HepG2 (cell line): ENCODE measurements around the gene CDK6. TPM values are rescaled to one million over a fixed set of nuclear protein-coding genes. Genes with fewer than 3 reads are reported as not detected.

ENCODE experiments used
- ATAC-seq: fragments of 200-7000 bp; cut with Tn5 transposase; 3 replicates; pipeline ENCODE4 v1.9.1; 2020; ENCODE audit warnings: mild to moderate bottlenecking, moderate library complexity
- BruUV-seq: library from RNA; stranded (reverse); fragments of 400-500 nt; replicated peaks from 2 replicates; lab custom pipeline; 2021; lab: Mats Ljungman, UMichigan
- CTCF ChIA-PET: fragments of 300-600 bp; formaldehyde crosslinking; extraction: SDS; loops from one replicate; lab custom pipeline; 2021; ENCODE audit warnings: low total read pairs, inconsistent platforms, low intra/inter-chr PET ratio; lab: Yijun Ruan, JAX
- POLR2A ChIA-PET: fragments of 350-600 bp; sonication (Branson Sonifier 250); formaldehyde crosslinking; loops from one replicate; lab custom pipeline; 2020; ENCODE audit warnings: antibody characterized with exemption, inconsistent platforms; lab: Yijun Ruan, JAX
- DNase-seq: peaks from one replicate; pipeline ENCODE4 v3.0.0-alpha.2; 2015; ENCODE audit warnings: low spot score
- FAIRE-seq: peaks from 3 replicates; lab custom pipeline; 2011; peaks lifted over from hg19 to GRCh38; lab: Jason Lieb, UNC
- H2AFZ ChIP-seq: one replicate; pipeline ENCODE4 v1.6.1; 2011; ENCODE audit warnings: low read length, inconsistent platforms
- H3K27ac ChIP-seq: fragments of 300-600 bp; 3 replicates; pipeline ENCODE4 v1.8.0; 2011; ENCODE audit warnings: mixed run types, mild to moderate bottlenecking, mixed read lengths, low read length, inconsistent platforms; ENCODE audit not compliant: insufficient read depth; ENCODE audit errors: extremely low read length
- H3K27me3 ChIP-seq, 2 experiments: fragments of 200-600 bp in 1 of 2; 2 replicates in 1 of 2; 3 replicates in 1 of 2; pipeline versions ENCODE4 v1.6.0 to v1.8.0; 2011; ENCODE audit warnings: low read length in 2 of 2, mild to moderate bottlenecking in 2 of 2, moderate library complexity in 2 of 2, inconsistent platforms in 1 of 2; ENCODE audit not compliant: insufficient read depth in 2 of 2, control insufficient read depth in 1 of 2
- H3K36me3 ChIP-seq, 2 experiments: fragments of 200-600 bp in 1 of 2; replicated peaks in 1 of 2; 2 replicates in 1 of 2; 3 replicates in 1 of 2; pipeline versions ENCODE4 v1.5.1 to v1.8.0; 2011; ENCODE audit warnings: low read length in 2 of 2, inconsistent platforms in 1 of 2; ENCODE audit not compliant: insufficient read depth in 2 of 2, control insufficient read depth in 1 of 2
- H3K4me1 ChIP-seq: 2 replicates; pipeline ENCODE4 v1.5.1; 2012; ENCODE audit warnings: low read length, inconsistent platforms; ENCODE audit not compliant: insufficient read depth
- H3K4me2 ChIP-seq: 2 replicates; pipeline ENCODE4 v1.6.0; 2011; ENCODE audit warnings: low read depth, low read length, inconsistent platforms
- H3K4me3 ChIP-seq, 3 experiments: fragments of 200-600 bp in 1 of 3; sonication (generic), shearing (Covaris generic) in 1 of 3; replicated peaks in 1 of 3; 2 replicates each; pipeline ENCODE4 v1.5.1; 2011 to 2016; ENCODE audit warnings: low read length in 3 of 3, inconsistent platforms in 2 of 3, low read depth in 2 of 3, mild to moderate bottlenecking in 2 of 3, control low read depth in 1 of 3, mixed read lengths in 1 of 3; ENCODE audit not compliant: insufficient read depth in 1 of 3
- H3K79me2 ChIP-seq: one replicate; pipeline ENCODE4 v1.6.1; 2011; ENCODE audit warnings: low read length, inconsistent platforms; ENCODE audit not compliant: insufficient read depth
- H3K9ac ChIP-seq: 2 replicates; pipeline ENCODE4 v1.6.0; 2011; ENCODE audit warnings: mild to moderate bottlenecking, low read depth, low read length, inconsistent platforms; ENCODE audit not compliant: insufficient read depth
- H3K9me3 ChIP-seq: 2 replicates; pipeline ENCODE4 v1.5.1; 2012; ENCODE audit warnings: mild to moderate bottlenecking, low read length
- H4K20me1 ChIP-seq: 2 replicates; pipeline ENCODE4 v1.6.0; 2011; ENCODE audit warnings: inconsistent platforms, mild to moderate bottlenecking, low read length, moderate library complexity; ENCODE audit not compliant: insufficient read depth
- PCBP2 ChIP-seq: fragments of 200-400 bp; formaldehyde crosslinking; optimal IDR thresholded peaks from 2 replicates; pipeline ENCODE3; 2018; ENCODE audit warnings: low read length, low read depth; ENCODE audit not compliant: poor library complexity, severe bottlenecking
- RBFOX2 ChIP-seq: fragments of 200-400 bp; formaldehyde crosslinking; IDR thresholded peaks from 2 replicates; pipeline ENCODE4 v1.6.1; 2017; ENCODE audit warnings: low read depth, mild to moderate bottlenecking, low read length
- RBM22 ChIP-seq: fragments of 200-400 bp; formaldehyde crosslinking; optimal IDR thresholded peaks from 2 replicates; pipeline ENCODE3; 2017; ENCODE audit warnings: mild to moderate bottlenecking, low read length, moderate library complexity
- WGBS: methylation state at CpG from one replicate; pipeline ENCODE4 v1.1.6; 2017; ENCODE audit warnings: low lambda C conversion rate; 5-methylcytosine and 5-hydroxymethylcytosine counted together
- in situ Hi-C: cut with HindIII; loops from 2 replicates; pipeline ENCODE4 v1.10.0; 2017; ENCODE audit warnings: low pct_unique_long_range_greater_than_20kb; ENCODE audit not compliant: extremely low pct_ligation_motif_present
- intact Hi-C: fragments of 100-400 bp; cut with micrococcal nuclease; formaldehyde crosslinking; loops from one replicate; pipeline ENCODE4 v1.10.0; 2022; ENCODE audit not compliant: unreplicated experiment
- polyA plus RNA-seq, 8 experiments: library from polyadenylated mRNA; depleted of rRNA in 3 of 8; stranded (reverse) in 7 of 8; unstranded in 1 of 8; fragments of >200 nt; fragmentation: Illumina TruSeq in 4 of 8; extraction: Trizol in 4 of 8; gene quantifications; 2 replicates each; pipeline versions ENCODE4 v1.2.1 to v1.2.3, GENCODE V29; 2011 to 2016; ENCODE audit warnings: low read depth in 4 of 8, missing spikeins in 1 of 8, mixed read lengths in 1 of 8; ENCODE audit not compliant: insufficient read depth in 1 of 8
- total RNA-seq, 5 experiments: library from RNA; depleted of rRNA; stranded (reverse); fragments of >200 nt; fragmentation: Illumina TruSeq; extraction: Trizol; gene quantifications; 2 replicates each; pipeline ENCODE4 v1.2.3, GENCODE V29; 2016; ENCODE audit warnings: low read depth in 1 of 5

Gene CDK6
- total and polyA plus RNA-seq, 2 of the 13 experiments (the other 11 are each of a cell fraction or from before 2014, with no cell fraction given): 34.6 to 90.8 TPM

- H3K4me1 ChIP-seq: peaks cover 27% of the 10 kb centered on the region
- in situ Hi-C loops: no loop called here
- no peak overlapping the region for H2AFZ ChIP-seq
- 95% methylated on average over 3 of the region's 3 CpGs for WGBS
- H3K27ac ChIP-seq: peak overlapping the region; percentile 30
- H3K27me3 ChIP-seq: no peaks in the 10 kb centered on the region
- no TSS peak for BruUV-seq
- H3K36me3 ChIP-seq: peaks cover 11 to 39% of the 10 kb centered on the region in 2 experiments
- H3K9ac ChIP-seq: no peak overlapping the region
- H3K79me2 ChIP-seq: peaks cover 26% of the 10 kb centered on the region
- ATAC-seq (no peak; the same call in 2 of the 3 replicates), DNase-seq (no peak), FAIRE-seq (no peak)
- H4K20me1 ChIP-seq: no peaks in the 10 kb centered on the region
- intact Hi-C loops: no loop called here
- peak; percentile 78 for TF ChIP-seq RBM22
- TF ChIP-seq RBFOX2: no peak
- no peaks in the 10 kb centered on the region for H3K9me3 ChIP-seq
- POLR2A ChIA-PET: no interaction called here
- no peak overlapping the region for H3K4me3 ChIP-seq
- CTCF ChIA-PET: no interaction called here
- H3K4me2 ChIP-seq: no peak overlapping the region
Measured at GRCh38 chr7:92714280-92714679, 122.1 kb downstream of the CDK6 start.

GRCh38 chr7:92709912-92710311 is 126.5 kb downstream of the CDK6 start:
- POLR2A ChIA-PET: no interaction called here

More at GRCh38 chr7:92709912-92710311, 126.5 kb downstream of the CDK6 start:
- H4K20me1 ChIP-seq: no peaks in the 10 kb centered on the region
- peaks cover 27% of the 10 kb centered on the region for H3K79me2 ChIP-seq
- ATAC-seq: no peak
- H3K9ac ChIP-seq: no peak overlapping the region
- no peak overlapping the region for H3K4me3 ChIP-seq
- H3K9me3 ChIP-seq: no peaks in the 10 kb centered on the region
- H3K4me1 ChIP-seq: peaks cover 11% of the 10 kb centered on the region
- in situ Hi-C loops (no loop called here), intact Hi-C loops (no loop called here)
- no peak for DNase-seq
- TF ChIP-seq RBM22: peak; percentile 67
- no peak for TF ChIP-seq PCBP2
- H3K4me2 ChIP-seq: no peak overlapping the region
- no peak overlapping the region for H2AFZ ChIP-seq
- CTCF ChIA-PET: no interaction called here
- H3K27ac ChIP-seq: no peak overlapping the region
- no TSS peak for BruUV-seq
- FAIRE-seq: no peak
- peaks cover 9 to 33% of the 10 kb centered on the region in 2 experiments; a peak in 4 of 5 replicates for H3K36me3 ChIP-seq
- no peaks in the 10 kb centered on the region for H3K27me3 ChIP-seq
- 94% methylated on average over 4 of the region's 4 CpGs for WGBS
